HG03565 (cell line): Measurements from ENCODE around the gene KRT7.
"Not testable (repeated sequence)": the region's sequence is repeated elsewhere in the genome, so short reads cannot be mapped to it uniquely, and the experiment has no call there.

ENCODE experiments used
- ATAC-seq: cut with Tn5 transposase; IDR thresholded peaks from one replicate; pipeline ENCODE4 v1.9.1; 2021; ENCODE audit warnings: mild to moderate bottlenecking, moderate library complexity; ENCODE audit not compliant: unreplicated experiment

The KRT7 gene

DNA sequence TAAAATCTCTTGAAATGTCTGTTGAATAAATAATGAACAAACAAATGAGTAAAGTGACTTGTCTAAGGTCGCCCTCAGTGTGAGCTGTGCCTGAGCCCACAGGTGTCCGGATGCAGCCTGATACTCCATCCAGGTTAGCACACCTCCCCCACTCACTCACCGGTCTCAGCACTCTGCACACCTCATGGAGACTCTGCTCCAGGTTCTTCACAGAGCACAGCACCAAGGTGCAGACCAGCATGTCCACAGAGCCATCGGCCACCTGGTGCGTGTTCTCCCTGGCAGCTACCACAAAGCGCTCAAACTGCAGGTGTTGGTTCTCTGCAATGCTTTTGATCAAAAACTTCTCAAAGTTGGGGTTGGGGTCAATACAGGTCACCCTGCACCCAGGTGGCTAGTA is 4.1 kb upstream of the KRT7 start:
- no peak for ATAC-seq

DNA sequence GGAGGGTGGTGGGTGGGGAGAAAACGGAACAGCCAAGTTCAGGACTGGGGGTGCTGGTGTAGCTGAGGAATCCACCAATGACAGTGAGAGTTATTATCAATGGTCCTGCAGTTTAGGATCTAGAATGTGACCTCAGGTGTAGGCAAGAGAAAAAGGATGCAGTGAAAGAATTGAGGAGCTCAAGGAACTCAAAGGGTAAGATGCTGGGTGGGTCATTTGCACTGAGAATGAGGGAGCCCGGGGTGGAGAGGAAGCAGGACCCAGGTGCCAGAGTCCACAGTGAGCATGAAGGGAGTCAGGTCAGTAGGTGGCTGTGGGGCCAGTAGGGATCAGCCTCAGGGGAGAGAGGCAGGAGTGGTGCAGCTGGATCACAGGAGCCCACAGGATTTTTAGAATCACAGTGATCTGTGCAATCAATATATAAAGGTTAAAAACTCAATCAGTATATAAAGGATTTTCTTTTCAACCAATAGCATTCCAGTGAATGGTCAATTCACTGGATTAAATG is 3.2 kb upstream of the KRT7 start:
- ATAC-seq = no peak

DNA sequence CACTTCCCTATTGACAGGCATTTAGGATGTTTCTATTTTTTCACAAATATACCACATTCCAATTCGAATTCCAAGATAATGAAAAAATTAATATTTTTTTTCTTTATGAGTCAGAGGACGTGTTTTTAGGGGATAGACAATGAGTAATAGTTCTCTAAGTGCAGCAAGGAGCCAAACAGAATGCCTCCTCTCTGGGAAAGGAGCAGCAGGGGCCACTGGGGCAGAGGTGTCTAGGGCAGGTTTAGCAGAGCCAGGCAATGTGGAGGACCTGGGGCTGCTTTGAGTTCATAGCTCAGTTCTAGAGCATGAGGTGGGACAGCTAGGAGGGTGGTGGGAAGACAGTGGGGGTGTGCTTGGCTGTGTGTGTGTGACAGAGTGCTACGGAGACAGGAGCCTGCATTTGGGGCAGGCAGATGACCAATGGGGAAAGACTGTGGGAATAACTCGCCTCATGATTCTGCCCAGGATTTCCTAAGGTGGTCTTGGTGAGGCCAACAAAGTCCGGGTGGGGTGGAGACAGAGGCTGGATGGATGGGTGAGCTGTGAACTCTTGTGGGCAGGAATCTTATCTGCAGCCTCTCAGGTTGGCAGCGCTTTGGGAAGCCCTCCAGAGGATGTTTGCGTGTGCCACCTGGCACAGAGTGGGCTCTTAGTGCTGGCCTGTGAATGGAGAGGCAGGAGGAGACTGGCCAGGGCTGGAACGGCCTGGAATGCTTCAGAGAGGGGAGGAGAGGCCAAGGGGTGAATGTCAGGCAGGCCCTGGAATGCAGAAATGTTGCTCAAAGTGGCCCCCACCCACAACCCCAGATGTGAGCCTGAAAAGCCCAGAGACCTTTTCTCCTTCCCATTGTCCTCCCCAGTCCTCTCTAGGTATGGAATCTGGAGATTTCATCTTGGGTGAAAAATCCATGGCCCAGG is 2.4 kb upstream of the KRT7 start:
- ATAC-seq = no peak

DNA sequence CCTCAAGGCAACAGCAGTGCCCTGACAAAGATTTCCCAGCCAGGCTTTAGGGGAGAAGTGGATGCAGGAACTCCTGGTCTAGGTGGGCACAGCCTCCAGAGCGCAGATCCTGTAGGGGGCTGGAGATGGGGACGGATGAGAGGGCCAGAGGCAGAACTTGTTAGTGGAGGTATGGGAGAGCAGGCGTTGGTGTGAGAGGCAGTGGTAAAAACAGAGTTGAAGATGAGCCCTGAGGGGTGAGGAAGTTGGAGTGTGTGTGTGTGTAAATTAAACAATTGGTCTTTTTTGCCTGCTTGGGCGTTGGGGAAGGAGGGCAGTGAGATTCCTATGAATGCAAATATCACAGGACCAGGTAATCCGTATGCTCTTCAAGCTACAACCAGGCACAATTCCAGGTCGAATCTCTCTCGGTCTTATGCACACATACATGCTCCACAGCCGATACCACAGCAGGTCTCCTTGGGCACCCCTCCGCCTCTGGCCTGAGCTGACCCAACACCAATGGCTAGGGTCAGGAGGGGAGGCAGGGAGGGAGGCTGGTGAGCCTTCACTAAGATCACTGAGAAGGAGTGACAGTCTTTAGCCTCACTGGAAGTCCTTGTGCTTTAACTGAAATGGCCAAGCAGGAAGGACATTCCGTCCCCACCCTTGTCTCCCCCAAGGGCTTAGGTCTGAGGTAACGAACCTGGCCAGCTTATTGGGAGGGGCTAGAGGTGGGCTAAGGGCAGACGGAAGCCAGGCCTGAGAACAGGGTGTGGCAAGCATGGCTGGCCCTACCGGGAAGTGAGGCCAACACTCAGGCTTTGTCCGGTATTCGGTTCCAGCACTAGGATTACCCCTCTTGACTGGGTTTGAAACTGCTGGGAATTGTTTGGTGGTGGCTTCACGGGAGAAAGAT is 1.5 kb upstream of the KRT7 start:
- ATAC-seq = no peak

DNA sequence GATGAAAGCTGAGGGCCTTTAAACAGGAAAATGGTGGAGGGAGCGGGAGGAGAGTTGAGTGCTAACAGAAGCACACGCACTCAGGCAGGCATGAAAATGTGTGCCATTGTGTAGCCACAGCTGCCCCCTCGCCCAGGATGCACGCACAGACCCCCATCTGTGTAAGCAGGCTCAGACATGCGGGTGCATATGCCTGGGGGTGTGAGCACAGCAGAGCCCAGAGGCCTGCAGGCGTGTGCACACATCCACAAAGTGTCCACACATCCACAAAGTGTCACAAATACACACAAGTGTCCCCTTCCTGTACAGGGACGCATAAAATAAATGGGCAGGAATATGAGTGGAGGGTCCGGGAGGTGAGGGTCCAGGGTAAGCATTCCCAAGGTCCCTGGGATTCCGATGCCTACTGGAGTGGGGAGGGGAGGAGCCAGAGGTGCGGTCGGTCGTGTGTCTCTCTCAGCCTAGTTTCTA is 805 bp upstream of the KRT7 start:
- ATAC-seq = no peak

DNA sequence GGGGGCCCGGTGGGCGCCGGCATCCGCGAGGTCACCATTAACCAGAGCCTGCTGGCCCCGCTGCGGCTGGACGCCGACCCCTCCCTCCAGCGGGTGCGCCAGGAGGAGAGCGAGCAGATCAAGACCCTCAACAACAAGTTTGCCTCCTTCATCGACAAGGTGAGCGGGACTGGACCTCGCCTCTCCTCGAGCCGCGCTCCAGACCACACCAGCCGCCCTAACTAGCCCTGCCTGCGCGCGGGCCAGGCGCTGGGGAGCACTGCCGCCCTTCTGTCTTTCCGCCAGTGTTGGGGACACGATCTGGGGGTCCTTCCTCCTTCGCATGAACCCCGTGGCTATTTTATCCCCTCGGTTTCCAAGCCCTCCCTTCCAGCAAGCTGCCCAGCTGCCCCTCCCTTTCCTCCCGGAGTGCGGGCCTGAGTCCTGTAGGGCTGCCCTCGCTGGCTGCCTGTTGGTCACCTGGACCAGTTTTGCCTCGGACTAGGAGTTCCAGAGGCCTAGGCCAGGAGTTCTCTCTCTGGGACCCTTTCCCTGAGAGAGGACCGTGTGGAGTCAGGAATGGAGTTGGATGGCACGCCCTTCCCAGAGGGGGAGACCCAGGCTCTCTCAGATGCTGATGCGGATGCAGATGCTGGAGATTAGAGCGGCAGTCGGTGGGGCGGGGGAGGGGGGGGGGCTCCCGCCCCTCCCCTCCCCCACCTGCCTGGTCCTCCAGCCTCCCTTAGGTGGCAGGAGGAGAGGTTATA is 592 bp downstream of the KRT7 start:
- no peak for ATAC-seq

DNA sequence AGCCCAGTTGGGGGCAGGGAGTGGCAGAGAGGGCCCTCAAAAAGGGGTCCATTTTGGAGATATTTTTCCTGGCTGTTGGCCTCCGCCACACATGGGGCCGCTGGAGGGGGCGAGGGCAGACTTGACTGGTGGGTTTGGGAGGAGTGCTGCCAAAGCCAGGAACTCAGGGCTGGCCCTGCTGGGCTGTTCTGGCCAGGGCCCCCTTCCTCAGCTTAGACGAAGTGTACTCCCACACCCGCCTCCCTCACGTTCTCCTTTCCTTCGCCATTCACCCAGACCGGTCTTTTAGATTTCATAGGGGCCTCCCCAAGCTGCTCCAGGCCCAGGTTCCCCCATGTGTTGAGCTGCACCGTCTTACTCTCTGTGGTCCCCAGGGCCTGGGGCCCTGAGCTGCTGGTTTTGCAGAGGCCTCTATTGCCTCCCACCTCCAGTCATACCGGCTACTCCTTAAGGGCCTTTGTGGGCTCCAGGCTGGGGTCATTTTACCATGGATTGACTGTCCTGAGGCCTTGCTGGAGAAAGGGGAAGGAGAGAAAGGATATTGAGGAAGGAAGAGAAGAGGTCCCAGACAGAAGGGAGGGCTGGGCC is 1.3 kb downstream of the KRT7 start:
- no peak for ATAC-seq

DNA sequence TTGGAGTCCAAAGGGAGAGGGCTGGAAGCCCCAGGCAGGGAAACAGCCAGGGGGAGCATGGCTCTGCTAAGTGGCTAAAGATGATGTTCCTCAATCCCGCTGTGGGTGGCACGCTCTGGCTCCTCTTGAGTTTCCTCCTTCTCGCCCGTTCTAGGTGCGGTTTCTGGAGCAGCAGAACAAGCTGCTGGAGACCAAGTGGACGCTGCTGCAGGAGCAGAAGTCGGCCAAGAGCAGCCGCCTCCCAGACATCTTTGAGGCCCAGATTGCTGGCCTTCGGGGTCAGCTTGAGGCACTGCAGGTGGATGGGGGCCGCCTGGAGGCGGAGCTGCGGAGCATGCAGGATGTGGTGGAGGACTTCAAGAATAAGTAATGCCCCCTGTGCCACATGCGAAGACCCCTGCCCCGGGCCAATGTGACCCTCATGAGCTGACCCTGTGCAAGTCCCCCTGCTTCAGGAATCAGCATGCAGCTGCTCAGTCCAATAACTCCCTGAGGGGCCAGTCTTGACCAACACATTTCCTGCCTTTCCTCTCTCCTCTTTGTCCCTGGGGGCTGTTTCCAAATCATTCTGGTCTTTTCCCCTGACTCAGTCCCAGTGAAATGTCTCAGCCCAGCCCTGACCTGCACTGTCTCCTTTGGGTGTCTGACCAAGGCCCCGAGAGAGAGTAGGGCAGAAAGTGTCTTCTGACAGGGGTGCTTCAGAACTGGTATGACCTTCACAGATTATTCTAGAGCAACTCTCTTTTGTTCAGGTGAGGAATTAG is 2.1 kb downstream of the KRT7 start:
- no peak for ATAC-seq

DNA sequence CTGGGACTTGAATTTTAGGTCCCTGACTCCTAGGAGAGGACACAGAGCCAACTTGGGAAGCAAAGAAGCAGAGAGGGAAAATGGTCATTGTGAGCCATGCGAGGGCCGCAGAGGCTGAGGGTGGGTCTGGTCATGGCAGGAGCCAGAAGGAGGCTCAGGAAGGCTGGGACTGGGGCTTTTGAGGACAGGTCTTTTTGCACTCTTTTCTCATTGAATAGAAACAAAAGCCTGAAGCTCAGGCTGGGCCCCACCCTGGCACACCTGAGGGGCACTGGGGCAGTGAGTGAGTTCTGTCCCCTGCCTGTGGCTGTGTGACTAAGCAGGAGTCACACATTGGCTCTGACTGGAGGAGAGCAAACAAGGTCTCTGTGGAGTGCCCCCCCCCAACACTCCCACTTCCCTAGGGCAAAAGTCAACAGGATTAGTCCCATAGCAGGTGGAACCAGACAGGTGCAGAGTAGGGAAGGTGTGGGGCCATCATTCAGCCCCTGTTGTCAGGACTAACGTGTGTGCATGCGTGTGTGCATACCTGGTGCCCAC is 2.8 kb downstream of the KRT7 start:
- ATAC-seq = no peak

DNA sequence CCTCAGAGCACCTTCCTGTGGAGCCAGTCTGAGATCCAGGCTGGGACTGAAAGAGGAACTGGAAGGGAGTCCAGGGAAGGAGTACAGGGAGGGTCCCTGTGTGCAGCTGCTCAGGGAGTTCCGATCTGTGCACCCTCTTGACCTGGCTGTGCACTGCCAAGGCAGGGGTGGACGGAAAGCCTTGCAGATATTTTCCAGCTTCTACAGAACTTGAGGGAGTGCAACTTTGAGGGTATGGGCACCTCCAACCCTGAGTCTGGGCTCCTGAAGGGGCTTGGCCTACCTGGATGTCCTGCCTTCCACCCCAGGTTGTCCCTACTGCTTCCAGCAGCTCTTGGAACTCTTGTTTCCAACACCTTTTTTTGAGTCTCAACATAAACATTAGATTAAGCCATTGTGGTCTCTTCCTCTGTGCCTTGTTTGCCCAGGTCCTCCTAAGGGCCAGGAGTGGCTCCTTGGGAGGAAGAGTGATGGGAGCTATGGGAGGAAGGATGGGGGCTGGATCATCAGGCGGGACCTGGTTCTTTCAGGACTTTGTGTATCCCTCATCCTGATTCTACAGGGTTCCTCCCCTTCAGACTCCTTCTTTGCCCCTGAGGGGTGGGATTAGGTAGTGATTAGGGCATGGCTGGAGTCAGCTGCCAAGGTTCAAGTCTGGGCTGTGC is 3.5 kb downstream of the KRT7 start:
- ATAC-seq = no peak

DNA sequence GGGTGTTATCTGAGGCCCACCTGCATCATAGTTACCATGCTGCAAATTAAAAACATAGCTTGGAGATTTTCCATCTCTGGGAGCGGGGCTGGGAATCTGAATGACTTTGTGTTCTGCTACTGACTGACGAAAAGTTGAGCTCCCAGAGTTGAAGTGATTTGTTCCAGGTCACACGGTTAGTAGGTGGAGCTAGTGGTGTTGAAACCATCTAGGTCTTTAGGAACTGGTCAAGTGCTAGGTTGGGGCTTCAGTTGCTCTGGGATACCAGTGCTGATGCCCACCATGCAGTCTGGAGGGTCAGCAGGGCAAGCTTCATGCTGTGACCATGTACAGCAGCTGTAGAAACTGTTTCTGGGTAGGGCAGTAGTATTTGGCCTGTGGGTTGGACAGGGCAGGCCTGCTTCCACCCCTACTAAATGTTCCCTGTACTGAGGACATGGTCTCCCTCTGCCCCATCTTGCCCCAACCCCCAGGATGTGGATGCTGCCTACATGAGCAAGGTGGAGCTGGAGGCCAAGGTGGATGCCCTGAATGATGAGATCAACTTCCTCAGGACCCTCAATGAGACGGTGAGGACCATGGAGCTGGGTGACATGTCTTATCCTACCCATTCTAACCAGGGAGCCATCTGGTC is 5.3 kb downstream of the KRT7 start:
- no peak for ATAC-seq

DNA sequence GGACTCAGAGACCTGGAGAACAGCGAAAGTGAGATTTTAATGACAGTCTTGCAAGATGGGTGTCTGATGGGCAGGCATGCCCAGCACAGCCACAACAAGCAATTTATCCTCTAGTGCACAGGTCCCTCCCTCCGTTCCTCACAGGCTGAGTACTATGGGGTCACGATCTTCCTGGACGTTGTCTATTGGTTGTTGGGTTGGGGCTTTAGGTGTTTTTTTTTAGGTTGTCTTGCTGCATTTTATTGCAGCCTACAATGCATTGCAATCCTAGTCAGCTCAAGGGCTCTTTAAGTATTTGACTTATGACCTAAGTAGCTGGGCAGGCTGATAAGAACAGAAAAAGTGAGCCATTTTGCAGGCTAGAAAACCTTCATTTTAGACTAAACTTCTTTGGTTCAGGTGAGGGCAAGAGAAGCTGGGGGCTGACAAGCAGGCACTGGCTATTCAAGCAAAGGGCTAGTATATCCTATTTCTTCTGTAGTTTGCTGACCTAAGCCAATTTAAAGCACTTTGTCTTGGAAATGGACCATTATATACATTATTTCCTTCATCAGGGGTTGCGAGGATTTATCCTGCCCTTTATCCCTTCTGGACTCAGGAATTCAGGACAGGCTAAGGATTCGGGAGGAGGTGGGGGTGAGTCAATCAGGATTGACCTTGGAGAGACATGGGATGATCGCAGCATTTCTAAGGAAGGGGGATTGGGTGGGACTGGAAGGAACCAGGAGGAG is 6.0 kb downstream of the KRT7 start:
- no peak for ATAC-seq

DNA sequence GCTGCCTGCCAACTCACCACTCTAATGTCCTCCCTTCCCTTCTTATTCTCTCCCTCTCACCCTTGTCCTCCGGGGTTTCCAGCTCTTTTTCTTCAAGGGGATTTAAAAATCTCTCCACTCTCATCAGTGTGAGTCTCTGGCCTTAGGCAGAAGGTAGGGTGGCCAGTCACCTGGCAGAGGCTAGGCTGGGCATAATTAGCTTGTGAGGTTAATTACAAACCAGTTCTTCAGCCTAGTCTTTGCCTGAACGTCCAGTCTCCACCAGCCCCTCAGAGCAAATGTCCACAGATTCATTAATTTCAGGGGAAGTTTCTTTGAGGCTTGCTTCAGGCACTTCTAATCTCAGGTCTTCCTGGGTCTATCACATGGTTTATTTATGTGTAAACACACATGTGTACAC is 6.7 kb downstream of the KRT7 start:
- no peak for ATAC-seq

DNA sequence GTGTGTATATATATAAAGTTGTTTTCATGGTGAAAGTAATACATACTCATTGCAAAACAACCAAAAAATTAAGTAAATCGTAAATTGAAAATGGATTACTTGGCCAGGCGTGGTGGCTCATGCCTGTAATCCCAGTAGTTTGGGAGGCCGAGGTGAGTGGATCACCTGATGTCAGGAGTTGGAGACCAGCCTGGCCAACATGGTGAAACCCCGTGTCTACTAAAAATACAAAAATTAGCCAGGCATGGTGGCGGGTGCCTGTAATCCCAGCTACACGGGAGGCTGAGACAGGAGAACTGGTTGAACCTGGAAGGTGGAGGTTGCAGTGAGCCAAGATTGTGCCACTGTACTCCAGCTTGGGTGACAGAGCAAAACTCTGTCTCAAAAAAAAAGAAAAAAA is 7.2 kb downstream of the KRT7 start:
- not testable (repeated sequence) for ATAC-seq

DNA sequence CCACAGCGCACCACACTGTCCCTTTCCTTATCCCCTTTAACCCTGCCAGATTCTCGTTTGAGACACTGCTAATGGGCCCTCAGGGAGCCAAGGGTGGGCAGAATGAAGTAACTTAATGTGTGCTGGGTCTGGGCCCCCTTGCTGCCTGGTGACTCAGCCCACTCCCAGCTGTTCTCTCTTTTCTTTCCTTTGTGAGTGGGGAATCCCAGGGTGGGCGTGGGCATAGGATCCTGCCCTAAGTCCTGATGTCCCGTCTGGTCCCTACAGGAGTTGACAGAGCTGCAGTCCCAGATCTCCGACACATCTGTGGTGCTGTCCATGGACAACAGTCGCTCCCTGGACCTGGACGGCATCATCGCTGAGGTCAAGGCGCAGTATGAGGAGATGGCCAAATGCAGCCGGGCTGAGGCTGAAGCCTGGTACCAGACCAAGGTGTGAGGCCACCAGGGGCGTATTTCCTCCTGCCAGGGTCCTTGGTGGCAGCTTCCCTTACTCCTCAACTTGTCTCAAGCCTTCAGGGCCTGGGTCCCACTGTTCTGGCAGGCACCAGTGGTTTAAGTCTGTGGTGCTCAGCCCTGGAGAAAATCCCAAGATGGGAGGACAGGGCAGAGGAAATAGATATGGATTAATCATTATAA is 8.3 kb downstream of the KRT7 start:
- no peak for ATAC-seq

DNA sequence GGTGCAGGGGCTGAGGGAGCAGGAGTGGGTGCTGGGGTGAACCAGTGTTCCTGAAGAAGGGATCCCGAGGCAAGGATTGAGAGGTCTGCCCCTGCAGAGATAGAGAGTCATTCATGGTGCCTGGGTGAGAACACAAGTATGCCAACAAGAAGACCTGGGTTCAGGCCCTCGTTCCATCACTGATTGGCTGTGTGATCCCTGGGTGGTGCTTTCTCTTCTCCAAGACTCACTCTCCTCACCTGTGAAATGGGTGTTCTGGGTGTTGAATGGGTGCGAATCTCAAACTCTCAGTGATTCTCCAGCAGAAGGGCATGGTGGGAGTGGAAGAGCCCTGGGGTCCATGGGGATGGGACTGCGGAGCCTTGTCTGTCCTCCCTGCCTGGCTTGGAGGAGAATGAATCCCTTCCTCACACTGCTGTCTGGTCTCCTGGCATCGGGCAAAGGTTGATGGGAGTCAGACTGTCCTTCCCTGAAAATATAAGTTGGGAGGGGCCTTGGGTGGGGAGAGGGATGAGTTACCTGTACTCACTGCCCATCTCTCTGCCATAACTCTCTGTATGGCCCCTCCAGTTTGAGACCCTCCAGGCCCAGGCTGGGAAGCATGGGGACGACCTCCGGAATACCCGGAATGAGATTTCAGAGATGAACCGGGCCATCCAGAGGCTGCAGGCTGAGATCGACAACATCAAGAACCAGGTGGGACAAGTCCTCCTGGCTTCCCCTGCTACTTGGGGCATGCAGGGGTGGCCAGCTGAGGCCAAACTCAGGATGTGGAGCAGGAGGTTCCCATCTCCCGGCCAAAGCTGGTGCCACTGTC is 9.6 kb downstream of the KRT7 start:
- ATAC-seq = no peak
